ENCODE data around the gene PAM.

The PAM gene

DNA sequence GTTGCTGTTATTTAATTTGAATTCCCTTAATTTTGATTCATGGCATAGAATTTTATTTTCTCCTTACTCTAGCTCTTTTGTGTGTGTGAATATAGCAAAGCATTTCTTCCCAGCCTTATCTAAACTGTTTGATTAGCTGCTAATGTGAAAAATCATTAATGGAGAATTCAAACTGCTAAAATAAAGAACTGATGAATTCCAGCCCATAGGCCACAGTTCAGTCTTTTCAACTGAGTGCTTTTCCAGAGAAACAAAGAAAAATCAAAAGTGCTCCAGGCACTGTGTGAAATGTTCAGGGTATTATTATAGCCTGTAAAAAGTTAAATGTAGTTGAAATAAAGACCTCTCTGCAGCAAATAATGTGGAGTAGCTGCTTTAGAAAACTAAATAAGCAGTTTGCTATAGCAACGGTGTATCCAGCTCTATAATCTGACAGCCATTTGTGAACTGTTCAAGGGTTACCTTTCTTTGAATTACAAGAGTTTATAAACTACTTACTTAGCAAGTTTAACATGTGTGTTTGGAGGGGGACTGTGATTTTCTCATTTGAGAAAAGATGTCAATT lies 241.0 kb downstream of the PAM start:
- TF ChIP-seq FOXP2 (optimal IDR thresholded peaks at IDR 0.05; ENCODE audit: borderline replicate concordance, extremely low read depth, extremely low read length, insufficient read depth): no peak
- TF ChIP-seq SIN3A (IDR thresholded peaks at IDR 0.05; ENCODE audit: borderline replicate concordance, insufficient read depth, low read length): no peak
- no peak for TF ChIP-seq TAF1 (IDR thresholded peaks at IDR 0.05; ENCODE audit: borderline replicate concordance, insufficient read depth, low read length)
- TF ChIP-seq REST (IDR thresholded peaks at IDR 0.05; ENCODE audit: insufficient read depth in 1 of 2, low read depth in 2 of 2, low read length in 2 of 2): no peak
- TF ChIP-seq POLR2AphosphoS5 (IDR thresholded peaks at IDR 0.05; ENCODE audit: low read depth, low read length): no peak

- TF ChIP-seq POLR2AphosphoS5 (IDR thresholded peaks at IDR 0.05; ENCODE audit: low read depth, low read length): no peak
- TF ChIP-seq REST (IDR thresholded peaks at IDR 0.05; ENCODE audit: insufficient read depth in 1 of 2, low read depth in 2 of 2, low read length in 2 of 2): no peak
- TF ChIP-seq SIN3A (IDR thresholded peaks at IDR 0.05; ENCODE audit: borderline replicate concordance, insufficient read depth, low read length): no peak
- no peak for TF ChIP-seq TAF1 (IDR thresholded peaks at IDR 0.05; ENCODE audit: borderline replicate concordance, insufficient read depth, low read length)
- no peak for TF ChIP-seq FOXP2 (optimal IDR thresholded peaks at IDR 0.05; ENCODE audit: borderline replicate concordance, extremely low read depth, extremely low read length, insufficient read depth)
Measured at GRCh38 chr5:102998224-102998623, 243.1 kb downstream of the PAM start.

DNA sequence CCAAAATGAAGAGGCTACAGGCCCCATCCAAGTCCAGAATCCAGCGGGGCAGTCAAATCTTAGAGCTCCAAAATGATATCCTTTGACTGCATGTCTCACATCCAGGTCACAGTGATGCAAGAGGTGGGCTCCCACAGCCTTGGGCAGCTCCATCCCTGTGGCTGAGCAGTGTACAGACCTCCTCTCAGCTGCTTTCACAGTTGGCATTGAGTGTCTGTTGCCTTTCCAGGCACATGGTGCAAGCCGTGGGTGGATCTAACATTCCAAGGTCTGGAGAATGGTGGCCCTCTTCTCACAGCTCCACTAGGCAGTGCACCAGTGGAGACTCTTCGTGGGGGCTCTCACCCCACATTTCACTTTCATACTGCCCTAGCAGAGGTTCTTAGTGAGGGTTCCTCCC lies 244.1 kb downstream of the PAM start:
- no peak for TF ChIP-seq REST (IDR thresholded peaks at IDR 0.05; ENCODE audit: insufficient read depth in 1 of 2, low read depth in 2 of 2, low read length in 2 of 2)
- TF ChIP-seq SIN3A (IDR thresholded peaks at IDR 0.05; ENCODE audit: borderline replicate concordance, insufficient read depth, low read length): no peak
- TF ChIP-seq TAF1 (IDR thresholded peaks at IDR 0.05; ENCODE audit: borderline replicate concordance, insufficient read depth, low read length): no peak
- no peak for TF ChIP-seq POLR2AphosphoS5 (IDR thresholded peaks at IDR 0.05; ENCODE audit: low read depth, low read length)
- no peak for TF ChIP-seq FOXP2 (optimal IDR thresholded peaks at IDR 0.05; ENCODE audit: borderline replicate concordance, extremely low read depth, extremely low read length, insufficient read depth)

DNA sequence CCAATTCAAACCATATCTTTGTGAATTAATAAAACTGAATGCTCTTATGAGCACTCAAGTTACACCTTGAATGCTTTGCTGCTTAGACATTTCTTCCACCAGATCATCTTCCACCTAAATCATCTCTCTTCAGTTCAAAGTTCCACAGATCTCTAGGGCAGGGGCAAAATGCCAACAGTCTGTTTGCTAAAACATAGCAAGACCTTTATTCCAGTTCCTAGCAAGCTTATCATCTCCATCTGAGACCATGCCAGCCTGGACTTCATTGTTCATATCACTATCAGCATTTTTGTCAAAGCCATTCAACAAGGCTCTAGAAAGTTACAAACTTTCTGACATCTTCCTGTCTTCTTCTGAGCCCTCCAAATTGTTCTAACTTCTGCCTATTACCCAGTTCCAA lies 245.0 kb downstream of the PAM start:
- TF ChIP-seq REST (IDR thresholded peaks at IDR 0.05; ENCODE audit: insufficient read depth in 1 of 2, low read depth in 2 of 2, low read length in 2 of 2) (no peak), FOXP2 (optimal IDR thresholded peaks at IDR 0.05; ENCODE audit: borderline replicate concordance, extremely low read depth, extremely low read length, insufficient read depth) (no peak), TAF1 (IDR thresholded peaks at IDR 0.05; ENCODE audit: borderline replicate concordance, insufficient read depth, low read length) (no peak), SIN3A (IDR thresholded peaks at IDR 0.05; ENCODE audit: borderline replicate concordance, insufficient read depth, low read length) (no peak), POLR2AphosphoS5 (IDR thresholded peaks at IDR 0.05; ENCODE audit: low read depth, low read length) (no peak)

DNA sequence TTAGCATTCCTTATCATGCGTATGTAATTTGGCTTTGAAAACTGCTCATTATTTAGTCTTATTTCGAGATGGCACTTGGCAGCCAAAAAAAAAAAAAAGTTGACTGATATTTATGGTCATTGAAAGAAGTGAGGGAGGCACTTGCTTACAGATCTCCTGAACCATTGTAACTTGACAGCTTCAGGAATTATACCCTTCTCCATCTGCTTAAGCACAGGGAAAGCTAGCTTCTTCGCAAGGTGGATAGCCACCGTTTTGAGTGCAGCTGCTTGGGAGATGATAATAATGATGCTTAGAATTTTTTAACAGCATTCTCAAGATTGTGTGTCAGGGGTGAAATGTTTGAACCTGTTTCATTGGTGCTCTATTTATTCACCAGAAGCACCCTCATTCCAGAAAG lies 248.8 kb downstream of the PAM start:
- no peak for TF ChIP-seq SIN3A (IDR thresholded peaks at IDR 0.05; ENCODE audit: borderline replicate concordance, insufficient read depth, low read length)
- no peak for TF ChIP-seq POLR2AphosphoS5 (IDR thresholded peaks at IDR 0.05; ENCODE audit: low read depth, low read length)
- no peak for TF ChIP-seq REST (IDR thresholded peaks at IDR 0.05; ENCODE audit: insufficient read depth in 1 of 2, low read depth in 2 of 2, low read length in 2 of 2)
- no peak for TF ChIP-seq TAF1 (IDR thresholded peaks at IDR 0.05; ENCODE audit: borderline replicate concordance, insufficient read depth, low read length)
- TF ChIP-seq FOXP2 (optimal IDR thresholded peaks at IDR 0.05; ENCODE audit: borderline replicate concordance, extremely low read depth, extremely low read length, insufficient read depth): no peak

All from PFSK-1 (cell line).